ENCODE results near the gene IGF2BP2. TPM values are rescaled to one million over a fixed set of nuclear protein-coding genes. Genes with fewer than 3 reads are reported as not detected.
"Not testable (repeated sequence)": the region's sequence is repeated elsewhere in the genome, so short reads cannot be mapped to it uniquely, and the experiment has no call there.

The IGF2BP2 gene
- total RNA-seq, 4 donors from 2014 or later = 3.9 to 13.5 (median 8.1) TPM

DNA sequence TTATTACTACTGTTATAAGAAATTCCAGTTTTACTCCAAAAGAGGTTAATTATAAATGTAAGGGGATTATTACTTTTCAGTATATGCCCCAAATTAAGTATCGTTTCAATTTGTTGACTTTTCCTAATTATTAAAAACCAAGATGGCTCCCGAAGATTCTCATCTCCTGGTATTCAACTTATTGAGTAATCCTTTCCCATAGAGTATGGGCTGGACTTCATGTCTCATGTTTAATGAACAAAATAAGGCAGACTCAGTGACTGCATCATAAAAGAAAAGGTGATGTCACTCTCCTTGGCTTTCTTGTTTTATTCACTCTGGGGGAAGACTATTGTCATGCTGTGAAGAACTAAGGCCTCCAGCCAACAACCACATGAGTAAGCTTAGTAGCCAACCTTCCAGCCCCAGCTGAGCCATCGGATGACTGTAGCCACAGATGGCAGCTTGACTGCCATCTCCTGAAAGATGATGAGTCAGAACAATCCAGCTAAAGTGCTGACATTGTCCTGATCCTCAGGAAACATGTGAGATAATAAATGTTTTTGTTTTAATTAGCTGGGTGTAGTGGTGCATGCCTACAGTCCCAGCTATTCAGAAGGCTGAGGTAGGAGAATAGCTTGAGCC lies 17.3 kb downstream of the IGF2BP2 start:
- Histone ChIP-seq H3K4me1 (no peaks in the 10 kb centered on the region), H3K4me3 (no peak overlapping the region), H3K36me3 (no peaks in the 10 kb centered on the region), H3K9me3 (no peaks in the 10 kb centered on the region), H3K27ac (no peak overlapping the region), H3K27me3 (no peaks in the 10 kb centered on the region)
- no peak for TF ChIP-seq POLR2A (IDR thresholded peaks at IDR 0.05)
- no peak for ATAC-seq
- 74 to 100% methylated on average over 2 to 3 of the region's 3 CpGs for WGBS, 2 donors (ENCODE audit: low coverage in 1 of 2)

- H3K27me3 ChIP-seq, ATAC-seq, H3K4me1 ChIP-seq, H3K27ac ChIP-seq, H3K4me3 ChIP-seq, H3K36me3 ChIP-seq, H3K9me3 ChIP-seq: not testable (repeated sequence)
- 71 to 100% methylated on average over 1 of the region's 6 CpGs for WGBS, 2 donors (ENCODE audit: low coverage in 1 of 2)
Measured at GRCh38 chr3:185798831-185799110, 26.1 kb downstream of the IGF2BP2 start.

DNA sequence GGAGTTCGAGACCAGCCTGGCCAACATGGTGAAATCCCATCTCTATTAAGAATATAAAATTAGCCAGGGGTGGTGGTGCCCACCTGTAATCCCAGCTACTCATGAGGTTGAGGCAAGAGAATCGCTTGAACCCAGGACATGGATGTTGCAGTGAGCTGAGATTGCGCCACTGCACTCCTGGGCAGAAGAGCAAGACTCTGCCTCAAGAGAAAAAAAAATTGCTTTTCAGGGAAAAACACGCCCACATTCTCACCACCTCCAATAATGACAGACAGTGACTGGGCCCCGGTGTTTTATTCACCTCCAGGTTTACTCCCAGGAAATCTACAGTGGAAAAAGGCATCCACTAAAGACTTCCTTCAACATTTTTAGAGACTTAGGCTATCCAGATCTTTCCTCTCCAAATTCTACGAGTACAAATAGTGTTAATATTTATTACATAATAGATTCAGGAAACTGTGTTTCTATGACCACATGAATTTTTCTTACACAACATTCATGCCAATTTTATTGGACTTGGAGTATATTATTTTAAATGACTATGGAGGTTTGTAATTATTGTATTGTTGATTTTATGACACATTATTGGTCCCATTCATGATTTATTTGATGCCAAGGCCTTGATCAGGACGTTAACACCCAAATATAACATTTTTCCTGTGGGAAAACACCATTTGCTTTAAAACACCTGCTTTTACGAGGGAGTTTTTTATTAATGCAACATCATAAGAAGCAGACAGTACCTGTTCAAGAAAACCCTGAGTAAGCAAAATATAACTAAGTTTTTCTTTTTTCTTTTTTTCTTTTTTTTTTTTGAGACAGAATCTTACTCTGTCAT lies 26.6 kb downstream of the IGF2BP2 start:
- Histone ChIP-seq H3K4me3 (no peak overlapping the region), H3K9me3 (no peaks in the 10 kb centered on the region), H3K4me1 (no peaks in the 10 kb centered on the region), H3K36me3 (no peaks in the 10 kb centered on the region), H3K27me3 (no peaks in the 10 kb centered on the region), H3K27ac (no peak overlapping the region)
- ATAC-seq = no peak
- WGBS, 2 donors (ENCODE audit: low coverage in 1 of 2) = 72 to 76% methylated on average over 6 to 8 of the region's 8 CpGs
- no peak for TF ChIP-seq CTCF (IDR thresholded peaks at IDR 0.05)
- no peak for TF ChIP-seq EP300 (IDR thresholded peaks at IDR 0.05)
- TF ChIP-seq POLR2AphosphoS5 (IDR thresholded peaks at IDR 0.05) = no peak
- TF ChIP-seq POLR2A (IDR thresholded peaks at IDR 0.05) = no peak

GRCh38 chr3:185797108-185797881 lies 27.5 kb downstream of the IGF2BP2 start:
- 54 to 75% methylated on average over 2 to 6 of the region's 8 CpGs for WGBS, 2 donors (ENCODE audit: low coverage in 1 of 2)
- Histone ChIP-seq H3K4me3 (no peak overlapping the region), H3K9me3 (no peaks in the 10 kb centered on the region), H3K4me1 (no peaks in the 10 kb centered on the region), H3K36me3 (no peaks in the 10 kb centered on the region), H3K27me3 (no peaks in the 10 kb centered on the region), H3K27ac (no peak overlapping the region)
- no peak for ATAC-seq
- TF ChIP-seq CTCF (IDR thresholded peaks at IDR 0.05) (no peak), POLR2A (IDR thresholded peaks at IDR 0.05) (no peak), EP300 (IDR thresholded peaks at IDR 0.05) (no peak), POLR2AphosphoS5 (IDR thresholded peaks at IDR 0.05) (no peak)

- WGBS, 2 donors (ENCODE audit: low coverage in 1 of 2) = 35 to 40% methylated on average over 4 to 5 of the region's 7 CpGs
- Histone ChIP-seq H3K27me3 (no peaks in the 10 kb centered on the region), H3K27ac (no peak overlapping the region), H3K36me3 (no peaks in the 10 kb centered on the region), H3K4me3 (no peak overlapping the region), H3K9me3 (no peaks in the 10 kb centered on the region), H3K4me1 (no peaks in the 10 kb centered on the region)
- TF ChIP-seq EP300 (IDR thresholded peaks at IDR 0.05) (no peak), POLR2A (IDR thresholded peaks at IDR 0.05) (no peak), CTCF (IDR thresholded peaks at IDR 0.05) (no peak), POLR2AphosphoS5 (IDR thresholded peaks at IDR 0.05) (no peak)
- ATAC-seq = peak; percentile 36
Measured at GRCh38 chr3:185796431-185797107, 28.3 kb downstream of the IGF2BP2 start.
